Measurements from ENCODE around the gene KRTAP9-7.

Gene KRTAP9-7

GRCh38 chr17:41322903-41323895, 47.7 kb downstream of the KRTAP9-7 start:
- no peak for DNase-seq

GRCh38 chr17:41324180-41325075, 48.9 kb downstream of the KRTAP9-7 start:
- DNase-seq, result no peak

GRCh38 chr17:41325126-41325525, 49.6 kb downstream of the KRTAP9-7 start:
- no peak for DNase-seq

- no peak for DNase-seq
These were observed 50.1 kb downstream of the KRTAP9-7 start for GRCh38 chr17:41325611-41326010.

All from activated CD4-positive, alpha-beta T cell treated with anti-CD3 and anti-CD28 coated beads, Interleukin-2, Interleukin-6, amounts not matched to agents 100 ng/mL and 50 ng/mL, durations not matched to agents 16 hours and 8 hours (primary cell).